ENCODE results near the gene SAMD8.
"Not testable (repeated sequence)": the region's sequence is repeated elsewhere in the genome, so short reads cannot be mapped to it uniquely, and the experiment has no call there.

The SAMD8 gene

DNA sequence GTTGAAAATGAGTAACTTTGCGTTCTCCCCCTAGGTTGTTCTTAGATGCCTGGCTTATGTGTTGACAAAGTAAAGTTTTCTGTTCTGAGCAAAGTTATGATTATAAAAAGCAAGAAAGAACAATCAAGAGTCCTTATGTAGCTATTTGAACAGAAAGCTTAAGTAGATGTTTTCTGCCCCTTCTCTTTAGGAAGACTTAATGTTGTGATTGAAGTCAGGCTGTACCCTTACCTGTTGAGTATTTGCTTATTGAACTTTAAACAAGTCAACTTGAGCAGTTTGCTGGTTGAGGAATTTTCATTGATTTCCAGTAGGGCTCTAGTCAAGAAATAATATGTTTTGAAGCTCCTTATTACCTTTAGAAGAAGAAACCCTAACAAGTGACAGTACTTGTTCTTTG, 65.3 kb downstream of the SAMD8 start:
- Mint-ChIP-seq H3K27ac (no peak overlapping the region), H3K9me3 (ENCODE audit: low read depth) (no peaks in the 10 kb centered on the region), H3K27me3 (no peaks in the 10 kb centered on the region), H3K4me1 (ENCODE audit: low read depth) (peaks cover 20% of the 10 kb centered on the region), H3K4me3 (no peak overlapping the region), H3K36me3 (peaks cover 13% of the 10 kb centered on the region)

DNA sequence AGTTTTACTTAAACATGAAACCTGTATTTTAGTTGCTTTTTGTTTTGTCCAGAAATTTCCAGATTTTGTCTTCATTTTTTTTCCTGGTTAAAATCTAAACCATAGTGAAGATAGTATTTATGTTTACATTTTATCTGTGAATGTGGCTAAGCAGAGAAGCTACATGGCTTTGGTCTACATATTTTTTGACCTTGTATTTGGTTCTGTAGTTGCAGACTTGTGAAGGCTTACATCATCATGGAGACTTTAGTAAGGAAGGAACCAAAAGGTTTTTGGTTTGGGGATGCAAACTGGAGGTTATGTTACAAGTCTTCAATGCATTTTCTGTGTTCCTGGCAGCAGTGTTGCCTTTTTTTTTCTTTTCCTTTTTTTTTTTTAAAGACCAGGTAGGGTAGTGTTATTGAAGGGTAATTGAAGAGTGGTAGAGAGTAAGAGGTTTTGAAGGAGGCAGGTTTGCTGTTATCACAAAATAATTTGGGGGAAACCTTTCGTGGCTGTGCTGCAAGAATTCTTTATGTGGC, 68.3 kb downstream of the SAMD8 start:
- H3K9me3 Mint-ChIP-seq (ENCODE audit: low read depth), result no peaks in the 10 kb centered on the region
- H3K27ac Mint-ChIP-seq, result no peak overlapping the region
- peaks cover 15% of the 10 kb centered on the region for H3K36me3 Mint-ChIP-seq
- peaks cover 19% of the 10 kb centered on the region for H3K4me1 Mint-ChIP-seq (ENCODE audit: low read depth)
- no peaks in the 10 kb centered on the region for H3K27me3 Mint-ChIP-seq
- H3K4me3 Mint-ChIP-seq, result no peak overlapping the region

DNA sequence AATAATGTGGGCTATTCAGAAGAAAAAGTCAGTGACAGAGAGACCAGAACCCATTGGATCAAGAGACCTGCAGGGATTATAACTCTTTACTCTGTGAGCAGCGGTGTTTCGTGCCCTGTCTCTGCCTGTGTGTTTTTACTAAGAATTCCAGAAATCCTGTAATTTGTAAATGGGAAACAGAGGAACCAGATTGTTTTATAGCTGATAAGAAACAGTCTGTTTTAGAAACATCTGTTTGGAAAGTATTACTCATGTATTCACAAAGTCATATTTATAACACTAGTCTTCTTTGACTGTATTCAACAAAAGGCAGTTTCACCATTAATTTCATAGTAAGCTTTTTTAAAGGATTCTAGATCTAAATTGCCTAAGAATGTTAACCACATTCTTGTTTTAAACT, 69.1 kb downstream of the SAMD8 start:
- Mint-ChIP-seq H3K27ac (peak overlapping the region; percentile 28), H3K36me3 (peaks cover 15% of the 10 kb centered on the region), H3K4me1 (ENCODE audit: low read depth) (peaks cover 16% of the 10 kb centered on the region), H3K9me3 (ENCODE audit: low read depth) (no peaks in the 10 kb centered on the region), H3K4me3 (no peak overlapping the region), H3K27me3 (no peaks in the 10 kb centered on the region)

DNA sequence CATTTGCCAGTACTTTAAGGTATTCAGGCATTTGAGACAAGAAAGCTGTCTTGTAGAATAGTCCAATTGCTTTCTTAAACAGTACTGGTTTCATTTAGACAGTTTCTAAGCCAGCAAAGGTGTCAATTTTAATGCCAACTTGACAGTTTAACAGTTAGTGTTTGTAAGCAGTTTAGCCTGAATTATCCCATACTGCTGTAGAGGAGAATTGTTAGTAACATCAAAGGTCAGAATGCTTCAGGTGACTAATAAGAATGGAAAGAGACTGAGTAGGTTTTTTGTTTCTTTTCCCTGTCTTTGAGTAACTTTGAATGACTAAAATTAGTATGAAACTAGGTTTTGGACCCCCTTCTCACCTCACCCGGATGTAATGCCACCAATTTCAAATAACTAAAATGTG, 69.6 kb downstream of the SAMD8 start:
- H3K9me3 Mint-ChIP-seq (ENCODE audit: low read depth), result no peaks in the 10 kb centered on the region
- H3K36me3 Mint-ChIP-seq, result peaks cover 14% of the 10 kb centered on the region
- peak overlapping the region; percentile 64 for H3K27ac Mint-ChIP-seq
- no peak overlapping the region for H3K4me3 Mint-ChIP-seq
- peaks cover 16% of the 10 kb centered on the region for H3K4me1 Mint-ChIP-seq (ENCODE audit: low read depth)
- no peaks in the 10 kb centered on the region for H3K27me3 Mint-ChIP-seq

DNA sequence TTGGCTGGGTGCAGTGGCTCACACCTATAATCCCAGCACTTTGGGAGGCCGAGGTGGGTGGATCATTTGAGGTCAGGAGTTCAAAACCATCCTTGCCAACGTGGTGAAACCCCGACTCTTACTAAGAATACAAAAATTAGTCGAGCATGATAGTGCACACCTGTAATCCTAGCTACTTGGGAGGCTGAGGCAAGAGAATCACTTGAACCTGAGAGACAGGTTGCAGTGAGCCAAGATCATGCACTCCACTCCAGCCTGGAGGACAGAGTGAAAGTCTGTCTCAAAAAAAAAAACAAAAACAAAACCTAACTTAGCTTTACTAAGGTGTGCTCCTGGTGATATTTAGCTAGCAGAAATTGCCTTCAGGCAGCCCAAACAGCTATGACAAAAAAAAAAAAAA, 74.9 kb downstream of the SAMD8 start:
- Mint-ChIP-seq H3K4me1 (ENCODE audit: low read depth) (peaks cover 13% of the 10 kb centered on the region), H3K9me3 (ENCODE audit: low read depth) (no peaks in the 10 kb centered on the region), H3K36me3 (peaks cover 2% of the 10 kb centered on the region), H3K27me3 (no peaks in the 10 kb centered on the region), H3K27ac (peak overlapping the region; percentile 79), H3K4me3 (no peak overlapping the region)

DNA sequence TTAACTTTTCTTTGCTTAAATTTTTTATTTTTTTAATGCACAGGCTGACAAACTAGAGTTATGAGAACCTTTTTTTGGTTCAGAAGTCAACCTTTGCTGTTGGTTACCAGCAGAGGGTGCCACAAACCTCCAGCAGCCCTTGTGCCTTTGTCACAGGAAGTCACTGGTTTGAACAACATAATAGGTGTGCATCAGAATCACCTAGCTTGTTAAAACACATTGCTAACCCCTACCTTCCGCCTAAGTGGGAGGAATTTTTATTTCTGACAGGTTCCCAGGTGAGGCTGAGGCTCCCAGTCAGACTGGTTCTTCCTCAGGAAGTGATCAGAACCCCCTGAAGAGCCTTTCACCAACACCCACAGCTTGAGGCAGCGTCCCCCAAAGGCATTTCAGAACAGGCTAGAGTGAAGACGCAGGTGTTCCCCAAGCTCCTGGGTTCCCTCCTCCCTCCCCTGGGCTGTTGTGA, 76.5 kb downstream of the SAMD8 start:
- Mint-ChIP-seq H3K9me3 (ENCODE audit: low read depth) (no peaks in the 10 kb centered on the region), H3K36me3 (peaks cover 2% of the 10 kb centered on the region), H3K27me3 (no peaks in the 10 kb centered on the region), H3K27ac (peak overlapping the region; percentile 34), H3K4me3 (no peak overlapping the region), H3K4me1 (ENCODE audit: low read depth) (peaks cover 9% of the 10 kb centered on the region)

DNA sequence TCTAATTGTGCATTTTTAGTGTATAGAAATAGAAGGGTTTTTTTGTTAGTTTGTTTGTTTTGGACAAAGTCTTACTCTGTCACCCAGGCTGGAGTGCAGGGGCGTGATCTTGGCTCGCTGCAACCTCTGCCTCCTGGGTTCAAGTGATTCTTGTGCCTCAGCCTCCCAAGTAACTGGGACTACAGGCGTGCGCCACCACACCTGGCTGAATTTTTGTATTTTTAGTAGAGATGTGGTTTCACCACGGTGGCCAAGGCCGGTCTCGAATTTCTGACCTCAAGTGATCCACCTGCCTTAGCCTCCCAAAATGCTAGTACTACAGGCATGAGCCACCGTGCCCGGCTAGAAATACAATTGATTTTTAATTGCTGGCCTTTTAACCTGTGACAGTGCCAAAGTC, 77.1 kb downstream of the SAMD8 start:
- not testable (repeated sequence) for H3K27ac Mint-ChIP-seq; H3K4me1 Mint-ChIP-seq (ENCODE audit: low read depth); H3K4me3 Mint-ChIP-seq; H3K9me3 Mint-ChIP-seq (ENCODE audit: low read depth); H3K27me3 Mint-ChIP-seq; H3K36me3 Mint-ChIP-seq

DNA sequence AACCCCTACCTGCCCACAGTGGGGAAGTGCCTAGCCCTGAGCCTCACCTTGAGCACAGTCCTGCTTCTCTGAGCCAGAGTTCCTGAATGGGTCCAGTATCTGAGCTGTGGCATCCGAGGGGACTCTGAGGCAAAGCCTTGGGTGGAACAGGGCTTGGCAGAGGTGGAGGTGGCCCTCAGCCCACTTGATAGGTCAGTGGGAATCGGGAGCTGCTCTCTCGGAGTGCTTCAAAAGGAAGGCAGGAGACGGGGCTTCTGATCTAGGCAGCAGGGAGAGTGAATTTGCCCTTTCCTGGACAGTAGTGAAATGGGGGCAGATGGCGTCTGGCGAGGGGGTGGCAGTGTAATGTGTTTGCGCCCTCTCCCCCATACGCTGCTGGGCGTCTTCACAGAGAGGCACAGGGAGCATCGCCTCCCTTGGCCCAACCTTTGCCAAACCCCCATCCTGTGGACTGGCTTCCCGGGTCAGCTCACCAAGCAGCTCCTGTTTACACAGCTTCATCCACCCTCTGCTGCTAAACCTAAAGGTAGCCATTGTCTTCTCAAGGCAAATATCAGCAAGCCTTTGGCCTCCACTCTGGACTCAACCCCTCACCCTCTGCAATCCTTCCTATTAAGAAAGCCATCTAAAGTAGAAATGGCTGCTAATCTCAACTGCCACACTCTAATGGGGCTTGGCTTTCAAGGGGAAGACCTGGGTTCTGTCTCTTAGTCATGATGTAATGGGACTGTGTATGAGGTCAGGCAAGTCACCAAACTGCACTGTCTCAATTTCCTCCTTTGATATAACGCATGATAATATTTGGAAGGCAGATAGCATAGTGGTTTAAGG, 78.0 kb downstream of the SAMD8 start:
- H3K4me1 Mint-ChIP-seq (ENCODE audit: low read depth), result peaks cover 9% of the 10 kb centered on the region
- no peaks in the 10 kb centered on the region for H3K9me3 Mint-ChIP-seq (ENCODE audit: low read depth)
- no peak overlapping the region for H3K4me3 Mint-ChIP-seq
- no peaks in the 10 kb centered on the region for H3K27me3 Mint-ChIP-seq
- peaks cover 3% of the 10 kb centered on the region for H3K36me3 Mint-ChIP-seq
- H3K27ac Mint-ChIP-seq, result peak overlapping the region; percentile 58

DNA sequence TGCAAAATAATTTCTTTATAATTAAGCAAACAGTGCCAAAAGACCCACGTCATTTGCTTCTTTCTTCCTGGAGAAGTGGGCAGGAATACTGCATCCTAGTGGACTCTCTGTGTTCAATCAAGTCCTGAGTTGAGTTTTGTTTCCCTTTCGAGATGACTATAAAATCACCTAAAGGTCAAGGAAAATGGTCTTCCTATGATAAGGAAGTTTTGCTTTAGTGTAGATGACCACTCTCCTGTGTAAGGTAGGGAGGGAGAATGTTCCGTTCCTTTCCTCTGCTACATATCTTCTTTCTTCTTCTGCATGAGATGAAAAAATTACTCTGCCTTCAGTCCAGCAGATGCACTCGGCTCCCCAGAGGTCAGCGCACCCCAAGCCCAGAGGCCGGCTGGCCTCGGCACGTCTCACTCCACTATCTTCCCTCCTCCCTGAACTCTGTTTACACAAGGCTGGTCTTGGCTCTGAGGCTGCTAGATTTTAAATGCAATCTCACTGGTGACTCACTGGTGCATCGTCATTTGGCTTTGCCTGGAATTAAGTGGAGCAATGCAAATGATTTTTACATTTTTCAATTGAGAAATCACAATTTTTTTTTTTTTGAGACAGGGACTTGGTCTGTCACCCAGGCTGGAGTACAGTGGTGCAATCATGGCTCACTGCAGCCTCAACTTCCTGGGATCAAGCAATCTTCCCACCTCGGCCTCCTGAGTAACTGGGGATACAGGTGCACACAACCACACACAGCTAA, 80.5 kb downstream of the SAMD8 start:
- Mint-ChIP-seq H3K4me1 (ENCODE audit: low read depth) (peaks cover 9% of the 10 kb centered on the region), H3K27ac (no peak overlapping the region), H3K9me3 (ENCODE audit: low read depth) (no peaks in the 10 kb centered on the region), H3K36me3 (peaks cover 10% of the 10 kb centered on the region), H3K27me3 (no peaks in the 10 kb centered on the region), H3K4me3 (no peak overlapping the region)

DNA sequence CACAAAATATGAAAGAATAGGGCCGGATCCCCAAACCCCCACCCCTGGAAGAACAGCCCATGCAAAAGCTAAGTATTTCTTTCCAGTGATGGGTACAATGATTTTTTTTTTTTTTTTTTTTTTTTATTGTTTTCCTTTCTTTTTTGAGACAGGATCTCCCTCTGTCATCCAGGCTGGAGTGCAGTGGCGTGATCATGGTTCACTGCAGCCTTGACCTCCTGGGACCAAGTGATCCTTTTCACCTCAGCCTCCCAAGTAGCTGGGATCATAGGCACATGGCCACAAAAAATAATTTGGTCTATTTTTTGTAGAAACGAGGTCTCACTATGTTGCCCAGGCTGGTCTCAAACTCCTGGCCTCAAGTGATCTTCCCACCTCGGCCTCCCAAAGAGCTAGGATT, 83.2 kb downstream of the SAMD8 start:
- H3K4me1 Mint-ChIP-seq (ENCODE audit: low read depth); H3K9me3 Mint-ChIP-seq (ENCODE audit: low read depth); H3K27me3 Mint-ChIP-seq; H3K4me3 Mint-ChIP-seq; H3K27ac Mint-ChIP-seq: not testable (repeated sequence)
- peaks cover 10% of the 10 kb centered on the region for H3K36me3 Mint-ChIP-seq

DNA sequence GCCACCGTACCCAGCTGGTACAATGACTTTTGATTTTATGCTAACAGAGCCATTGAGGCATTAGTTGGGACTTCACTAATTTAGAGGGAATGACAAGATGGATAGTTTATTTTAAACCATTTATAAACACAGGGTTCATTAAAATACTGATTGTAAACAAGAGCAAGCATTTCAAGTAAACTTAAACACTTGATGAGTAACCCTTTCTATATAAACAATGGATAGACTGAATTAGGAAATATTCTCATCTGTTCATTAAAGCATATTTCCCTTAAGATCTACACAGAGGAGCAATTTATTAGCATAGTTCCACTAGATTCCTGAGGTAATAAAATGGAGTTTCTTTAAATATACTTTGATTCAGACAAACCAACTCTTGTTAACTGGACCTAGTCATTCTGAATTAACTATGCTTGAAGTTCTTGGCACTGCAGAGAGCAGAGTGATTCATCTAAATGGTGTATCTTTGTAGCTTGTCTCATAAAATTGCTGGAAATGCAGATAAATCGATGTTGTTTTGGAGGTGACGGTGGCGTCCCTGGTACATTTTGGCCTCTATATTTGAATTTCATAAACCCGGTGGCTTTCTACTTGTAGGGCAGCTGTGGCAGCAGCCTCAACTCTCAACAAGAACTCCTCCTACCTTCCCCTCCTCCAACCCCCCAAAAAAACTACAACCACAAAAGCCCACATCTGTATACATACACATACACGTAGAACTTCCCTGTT, 83.7 kb downstream of the SAMD8 start:
- no peaks in the 10 kb centered on the region for H3K9me3 Mint-ChIP-seq (ENCODE audit: low read depth)
- no peaks in the 10 kb centered on the region for H3K27me3 Mint-ChIP-seq
- H3K4me3 Mint-ChIP-seq, result no peak overlapping the region
- peaks cover 10% of the 10 kb centered on the region for H3K36me3 Mint-ChIP-seq
- no peaks in the 10 kb centered on the region for H3K4me1 Mint-ChIP-seq (ENCODE audit: low read depth)
- no peak overlapping the region for H3K27ac Mint-ChIP-seq

DNA sequence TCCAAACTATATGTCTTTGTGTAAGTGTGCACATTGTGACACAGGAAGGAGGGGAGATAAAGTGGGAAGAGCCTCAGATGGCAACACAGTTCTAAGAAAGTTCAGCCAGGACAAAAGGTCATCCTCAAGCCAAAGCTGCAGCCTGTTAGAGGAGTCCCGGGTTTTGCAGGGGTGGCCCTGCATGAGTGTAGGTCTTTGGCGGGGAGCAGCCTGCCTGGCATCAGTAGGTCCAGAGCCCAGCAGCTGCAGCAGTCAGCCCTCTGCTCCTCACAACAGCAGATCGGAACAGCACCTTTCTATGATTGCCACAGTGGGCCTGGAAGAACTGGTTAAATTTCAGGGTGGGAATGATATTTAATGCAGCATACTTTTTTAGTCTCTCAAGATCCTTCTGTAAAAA, 85.6 kb downstream of the SAMD8 start:
- H3K27me3 Mint-ChIP-seq, result no peaks in the 10 kb centered on the region
- no peaks in the 10 kb centered on the region for H3K9me3 Mint-ChIP-seq (ENCODE audit: low read depth)
- H3K36me3 Mint-ChIP-seq, result peaks cover 10% of the 10 kb centered on the region
- no peak overlapping the region for H3K27ac Mint-ChIP-seq
- peaks cover 2% of the 10 kb centered on the region for H3K4me1 Mint-ChIP-seq (ENCODE audit: low read depth)
- no peak overlapping the region for H3K4me3 Mint-ChIP-seq

DNA sequence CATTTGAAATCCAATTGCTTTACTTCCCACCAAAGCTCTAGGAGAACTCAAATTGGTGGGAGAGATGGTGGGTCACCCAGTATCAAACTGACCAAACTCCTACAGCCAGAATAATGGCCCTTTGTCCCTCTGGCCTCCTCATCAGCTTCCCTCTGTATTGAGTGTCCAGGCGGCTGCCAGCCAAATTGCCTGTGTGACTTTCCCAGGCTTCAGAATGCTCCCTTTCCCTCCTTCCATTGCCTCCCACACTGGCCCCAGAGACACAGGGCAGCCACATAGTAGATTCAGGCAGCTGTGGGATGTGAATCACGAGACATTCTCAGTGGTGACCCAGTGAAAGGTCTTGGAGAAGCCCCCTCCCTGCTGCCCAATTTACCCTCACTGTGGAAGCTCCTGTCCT, 86.5 kb downstream of the SAMD8 start:
- Mint-ChIP-seq H3K27ac (no peak overlapping the region), H3K27me3 (no peaks in the 10 kb centered on the region), H3K9me3 (ENCODE audit: low read depth) (no peaks in the 10 kb centered on the region), H3K36me3 (peaks cover 10% of the 10 kb centered on the region), H3K4me3 (no peak overlapping the region), H3K4me1 (ENCODE audit: low read depth) (peaks cover 4% of the 10 kb centered on the region)

DNA sequence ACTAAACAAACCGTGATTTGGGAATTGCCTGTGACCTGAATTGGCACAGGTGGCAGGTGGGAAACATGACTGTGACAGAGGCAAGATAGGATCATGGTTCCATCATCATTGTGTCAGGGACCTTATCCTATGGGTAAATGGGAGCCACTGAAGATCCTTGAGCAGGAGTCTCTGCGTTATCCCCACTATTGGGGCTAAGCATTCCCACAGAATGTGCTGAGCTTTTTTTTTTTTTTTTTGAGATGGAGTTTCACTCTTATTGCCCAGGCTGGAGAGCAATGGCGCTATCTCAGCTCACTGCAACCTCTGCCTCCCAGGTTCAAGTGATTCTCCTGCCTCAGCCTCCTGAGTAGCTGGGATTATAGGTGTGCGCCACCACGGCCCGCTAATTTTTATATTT, 88.5 kb downstream of the SAMD8 start:
- not testable (repeated sequence) for H3K36me3 Mint-ChIP-seq, H3K27me3 Mint-ChIP-seq

DNA sequence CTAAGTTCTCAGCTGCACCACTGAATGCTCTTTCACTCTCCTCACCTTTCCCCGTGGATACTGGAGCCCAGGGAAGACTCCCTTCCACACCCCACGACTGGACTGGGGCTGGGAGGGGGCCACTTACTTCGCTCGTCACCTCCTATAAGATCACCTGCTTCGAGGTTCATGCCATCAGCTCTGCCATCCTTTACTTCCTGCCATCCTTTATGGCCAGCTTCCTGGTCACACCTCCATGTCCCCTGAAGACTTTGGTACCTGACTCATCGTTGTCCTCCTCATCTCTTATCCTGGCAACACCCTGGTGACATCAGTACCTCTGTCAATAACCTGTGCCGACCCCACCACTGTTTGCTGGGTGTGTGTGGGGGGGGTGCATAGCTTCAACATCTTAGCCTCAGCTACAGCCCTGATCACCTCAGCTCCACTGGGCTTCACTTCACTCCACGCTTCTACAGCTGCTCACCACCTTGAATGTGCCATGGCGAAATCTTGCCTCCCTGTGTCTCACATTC, 90.4 kb downstream of the SAMD8 start:
- peaks cover 4% of the 10 kb centered on the region for H3K4me1 Mint-ChIP-seq (ENCODE audit: low read depth)
- no peaks in the 10 kb centered on the region for H3K27me3 Mint-ChIP-seq
- no peaks in the 10 kb centered on the region for H3K9me3 Mint-ChIP-seq (ENCODE audit: low read depth)
- H3K4me3 Mint-ChIP-seq, result no peak overlapping the region
- H3K27ac Mint-ChIP-seq, result no peak overlapping the region
- no peaks in the 10 kb centered on the region for H3K36me3 Mint-ChIP-seq

More for the DNA sequence above, 88.5 kb downstream of the SAMD8 start:
- not testable (repeated sequence) for H3K9me3 Mint-ChIP-seq (ENCODE audit: low read depth); H3K4me3 Mint-ChIP-seq; H3K4me1 Mint-ChIP-seq (ENCODE audit: low read depth); H3K27ac Mint-ChIP-seq
